ENCODE data around the gene POLR2E. TPM values are rescaled to one million over a fixed set of nuclear protein-coding genes. Genes with fewer than 3 reads are reported as not detected.

Gene POLR2E
- total RNA-seq, 1 experiment from 2014 or later: 261 TPM

DNA sequence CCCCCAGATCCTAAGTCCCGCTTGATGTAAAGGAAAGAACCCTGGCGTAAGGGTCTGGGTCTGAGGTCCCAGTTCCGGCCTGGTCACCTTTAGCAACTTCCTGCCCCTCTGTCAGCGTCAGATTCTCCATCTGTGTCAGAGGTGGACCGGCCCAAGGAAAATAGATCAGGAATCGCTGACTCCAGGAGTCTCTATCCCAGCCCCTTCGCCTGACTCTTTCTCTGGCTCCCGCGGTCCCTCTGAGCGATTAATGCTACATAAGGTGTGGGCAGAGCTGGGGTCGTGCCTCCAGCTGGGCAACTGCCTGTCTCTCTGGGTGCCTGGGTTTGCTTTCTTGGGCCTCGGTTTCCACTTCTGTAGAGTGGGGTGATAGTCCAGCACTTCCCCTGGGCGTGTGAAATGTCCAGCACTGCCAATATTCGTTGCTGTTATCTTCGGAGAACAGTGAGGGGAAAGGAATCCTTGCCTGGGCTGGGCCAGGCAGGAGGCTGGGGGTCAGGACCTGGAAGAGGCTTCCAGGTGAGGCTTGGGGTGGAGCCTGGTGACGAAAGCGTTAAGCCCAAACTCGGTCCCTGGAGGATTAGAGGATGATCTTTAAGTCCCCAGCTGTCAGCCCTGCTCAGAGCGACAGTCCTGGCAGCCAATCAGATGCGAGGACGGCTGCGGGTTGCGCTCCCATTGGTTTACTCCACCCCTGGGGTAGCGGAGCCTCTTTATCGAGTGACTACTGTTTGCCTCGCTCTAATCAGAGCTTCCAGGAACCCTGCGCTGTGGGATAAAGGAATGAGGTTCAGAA lies 54.5 kb downstream of the POLR2E start:
- H3K14ac ChIP-seq (ENCODE audit: insufficient read depth, low read length): no peak overlapping the region
- no peak overlapping the region for H2BK120ac ChIP-seq (ENCODE audit: low read depth, low read length, poor library complexity, severe bottlenecking)
- Mint-ChIP-seq H3K4me3 (peak overlapping the region; percentile 82 to 93), H3K36me3 (ENCODE audit: insufficient read depth in 1 of 3, low read depth in 3 of 3) (peaks cover 20 to 49% (median 31%) of the 10 kb centered on the region in 3 experiments; a peak in 6 of 7 replicates), H3K4me1 (peaks cover 13 to 29% of the 10 kb centered on the region in 2 experiments), H3K27ac (peak overlapping the region in 2 of 3 experiments; percentile 84 to 95; a peak in 5 of 7 replicates), H3K9me3 (no peaks in the 10 kb centered on the region), H3K27me3 (ENCODE audit: low read depth) (peaks cover 2% of the 10 kb centered on the region; the same call in 1 of the 2 replicates)
- no peak overlapping the region for H4K91ac ChIP-seq (ENCODE audit: insufficient read length, low read depth, low read length)
- no peak overlapping the region for H3K56ac ChIP-seq (ENCODE audit: insufficient read length, low read depth, low read length)
- no peaks in the 10 kb centered on the region for H4K20me1 ChIP-seq (ENCODE audit: control insufficient read depth, insufficient read depth, insufficient read length)
- no peak overlapping the region for H2AFZ ChIP-seq (ENCODE audit: low read length)
- TF ChIP-seq, protein P1, sequence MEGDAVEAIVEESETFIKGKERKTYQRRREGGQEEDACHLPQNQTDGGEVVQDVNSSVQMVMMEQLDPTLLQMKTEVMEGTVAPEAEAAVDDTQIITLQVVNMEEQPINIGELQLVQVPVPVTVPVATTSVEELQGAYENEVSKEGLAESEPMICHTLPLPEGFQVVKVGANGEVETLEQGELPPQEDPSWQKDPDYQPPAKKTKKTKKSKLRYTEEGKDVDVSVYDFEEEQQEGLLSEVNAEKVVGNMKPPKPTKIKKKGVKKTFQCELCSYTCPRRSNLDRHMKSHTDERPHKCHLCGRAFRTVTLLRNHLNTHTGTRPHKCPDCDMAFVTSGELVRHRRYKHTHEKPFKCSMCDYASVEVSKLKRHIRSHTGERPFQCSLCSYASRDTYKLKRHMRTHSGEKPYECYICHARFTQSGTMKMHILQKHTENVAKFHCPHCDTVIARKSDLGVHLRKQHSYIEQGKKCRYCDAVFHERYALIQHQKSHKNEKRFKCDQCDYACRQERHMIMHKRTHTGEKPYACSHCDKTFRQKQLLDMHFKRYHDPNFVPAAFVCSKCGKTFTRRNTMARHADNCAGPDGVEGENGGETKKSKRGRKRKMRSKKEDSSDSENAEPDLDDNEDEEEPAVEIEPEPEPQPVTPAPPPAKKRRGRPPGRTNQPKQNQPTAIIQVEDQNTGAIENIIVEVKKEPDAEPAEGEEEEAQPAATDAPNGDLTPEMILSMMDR (conservative IDR thresholded peaks at IDR 0.05): no peak
- H2BK15ac ChIP-seq (ENCODE audit: low read depth, low read length): no peak overlapping the region
- H3K23me2 ChIP-seq (ENCODE audit: insufficient read length, low read depth, low read length, poor library complexity, severe bottlenecking): peaks cover 9% of the 10 kb centered on the region
- H2BK5ac ChIP-seq (ENCODE audit: insufficient read length, low read length): no peak overlapping the region
- no peaks in the 10 kb centered on the region for H3K9me3 ChIP-seq (ENCODE audit: control insufficient read depth, low read depth, low read length)
- peak overlapping the region; percentile 69 for H3K4me2 ChIP-seq (ENCODE audit: insufficient read depth, insufficient read length, low read length)
- no peak overlapping the region for H4K8ac ChIP-seq (replicated peaks; ENCODE audit: insufficient read length, low read depth, low read length)
- H3K27me3 ChIP-seq (ENCODE audit: insufficient read depth, low read length): no peaks in the 10 kb centered on the region
- H3K4ac ChIP-seq (ENCODE audit: low read depth, low read length): no peak overlapping the region
- WGBS (ENCODE audit: extremely low coverage, insufficient read length, low lambda C conversion rate): no CpG with 5 or more reads among the region's 27 CpGs
- H3K23ac ChIP-seq (ENCODE audit: insufficient read length, low read depth, low read length): no peak overlapping the region
- peak; percentile 97 for DNase-seq
- H2BK20ac ChIP-seq (ENCODE audit: low read depth, low read length, poor library complexity, severe bottlenecking): no peak overlapping the region
- H3K79me1 ChIP-seq (ENCODE audit: insufficient read depth, low read depth, low read length, poor library complexity, severe bottlenecking): no peaks in the 10 kb centered on the region
- no peaks in the 10 kb centered on the region for H3K79me2 ChIP-seq (ENCODE audit: insufficient read depth, low read length)
- H4K5ac ChIP-seq (ENCODE audit: insufficient read length, low read depth, low read length): no peak overlapping the region
- H2AK5ac ChIP-seq (ENCODE audit: insufficient read length, low read length): no peak overlapping the region
- H3K27ac ChIP-seq (ENCODE audit: insufficient read length, low read depth, low read length): no peak overlapping the region
- no peak overlapping the region for H3K18ac ChIP-seq (ENCODE audit: insufficient read length, low read depth, low read length)
- peak overlapping the region; percentile 33 for H3K9ac ChIP-seq (ENCODE audit: extremely low read depth, insufficient read length, low read length)
- no peak overlapping the region for H3T11ph ChIP-seq (ENCODE audit: low read length)
- H3K4me1 ChIP-seq (ENCODE audit: insufficient read depth, low read length): no peaks in the 10 kb centered on the region; the same call in 1 of the 2 replicates
- H2BK12ac ChIP-seq (ENCODE audit: insufficient read length, low read depth, low read length): no peak overlapping the region
